A673 (cell line): Measurements from ENCODE around the gene DDX50. TPM values are rescaled to one million over a fixed set of nuclear protein-coding genes. Genes with fewer than 3 reads are reported as not detected.
"Not testable (repeated sequence)": the region's sequence is repeated elsewhere in the genome, so short reads cannot be mapped to it uniquely, and the experiment has no call there.

Experiments used
- BruUV-seq: library from RNA; stranded (reverse); fragments of 400-500 nt; replicated peaks from 2 replicates; lab custom pipeline; 2021; lab: Mats Ljungman, UMichigan
- CTCF ChIA-PET: fragments of 300-600 bp; sonication (Branson Sonifier 250); formaldehyde crosslinking; loops from one replicate; lab custom pipeline; 2022; ENCODE audit warnings: antibody characterized with exemption; lab: Charles Lee
- POLR2A ChIA-PET: fragments of 300-600 bp; sonication (Branson Sonifier 250); formaldehyde crosslinking; loops from one replicate; lab custom pipeline; 2022; ENCODE audit warnings: antibody characterized with exemption; ENCODE audit not compliant: low non-redundant PET; lab: Charles Lee
- DNase-seq: peaks from one replicate; pipeline ENCODE4 v3.0.0-alpha.2; 2015; ENCODE audit warnings: low spot score
- H3K27ac ChIP-seq: fragments of 200-600 bp; sonication (generic); 2 replicates; pipeline ENCODE4 v1.5.1; 2016; ENCODE audit warnings: mixed run types, low read depth, mild to moderate bottlenecking, mixed read lengths, antibody characterized with exemption, low read length; ENCODE audit not compliant: poor library complexity, severe bottlenecking
- H3K27me3 ChIP-seq: fragments of 200-600 bp; sonication (generic); replicated peaks from 2 replicates; pipeline ENCODE4 v1.6.1; 2017; ENCODE audit warnings: mixed run types, low read depth, mild to moderate bottlenecking, mixed read lengths, antibody characterized with exemption, low read length; ENCODE audit not compliant: insufficient read depth, poor library complexity
- H3K36me3 ChIP-seq: fragments of 200-600 bp; sonication (generic); 2 replicates; pipeline ENCODE4 v1.6.1; 2016; ENCODE audit warnings: mixed run types, mild to moderate bottlenecking, mixed read lengths, antibody characterized with exemption, low read length; ENCODE audit not compliant: insufficient read depth, poor library complexity, severe bottlenecking
- H3K4me1 ChIP-seq: fragments of 200-600 bp; sonication (generic); 2 replicates; pipeline ENCODE4 v1.6.1; 2017; ENCODE audit warnings: mixed run types, mild to moderate bottlenecking, mixed read lengths, antibody characterized with exemption, low read length; ENCODE audit not compliant: insufficient read depth, poor library complexity, severe bottlenecking
- H3K4me3 ChIP-seq: fragments of 200-600 bp; sonication (generic); 2 replicates; pipeline ENCODE4 v1.5.1; 2016; ENCODE audit warnings: low read depth, mixed run types, mild to moderate bottlenecking, mixed read lengths, low read length; ENCODE audit not compliant: poor library complexity, severe bottlenecking
- H3K9me3 ChIP-seq: fragments of 200-600 bp; sonication (generic); 2 replicates; pipeline ENCODE4 v1.6.1; 2016; ENCODE audit warnings: mixed run types, low read depth, mild to moderate bottlenecking, mixed read lengths, antibody characterized with exemption, low read length; ENCODE audit not compliant: poor library complexity, severe bottlenecking
- CTCF ChIP-seq: fragments of 300-800, 200-600 bp; sonication (generic); conservative IDR thresholded peaks from 2 replicates; pipeline ENCODE4 v1.5.1; 2017; ENCODE audit warnings: low read depth, mild to moderate bottlenecking, antibody characterized with exemption, low read length, moderate library complexity, mixed read lengths
- EZH2 ChIP-seq: fragments of 200-600 bp; sonication (generic); IDR thresholded peaks from 2 replicates; pipeline ENCODE4 v1.6.1; 2017; ENCODE audit warnings: borderline replicate concordance, low read depth, mild to moderate bottlenecking, mixed read lengths, antibody characterized with exemption, low read length; ENCODE audit not compliant: poor library complexity, severe bottlenecking
- intact Hi-C: fragments of 100-400 bp; cut with micrococcal nuclease; formaldehyde crosslinking; loops from one replicate; pipeline ENCODE4 v1.10.0; 2022; ENCODE audit not compliant: unreplicated experiment
- total RNA-seq: library from RNA; stranded (reverse); gene quantifications from 2 replicates; pipeline ENCODE4 v1.2.3, GENCODE V29; 2021

Gene DDX50
- total RNA-seq, 1 experiment from 2014 or later, result 46.1 TPM

- H3K4me1 ChIP-seq, result no peaks in the 10 kb centered on the region
- no peak for DNase-seq
- peaks cover 30% of the 10 kb centered on the region for H3K36me3 ChIP-seq
- H3K27ac ChIP-seq, result no peak overlapping the region
- BruUV-seq, result no TSS peak
- CTCF ChIA-PET, result no interaction called here
- intact Hi-C loops, result no loop called here
- no peaks in the 10 kb centered on the region for H3K9me3 ChIP-seq
- H3K27me3 ChIP-seq, result no peaks in the 10 kb centered on the region
- POLR2A ChIA-PET, result no interaction called here
- H3K4me3 ChIP-seq, result no peak overlapping the region
- TF ChIP-seq CTCF, result no peak
- TF ChIP-seq EZH2, result no peak
These were observed 24.4 kb downstream of the DDX50 start for GRCh38 chr10:68925489-68925888.

GRCh38 chr10:68929157-68929556 is 28.0 kb downstream of the DDX50 start:
- H3K9me3 ChIP-seq, intact Hi-C loops, POLR2A ChIA-PET, H3K27me3 ChIP-seq, BruUV-seq, H3K4me3 ChIP-seq, DNase-seq, CTCF ChIA-PET, H3K27ac ChIP-seq, H3K4me1 ChIP-seq: not testable (repeated sequence)
- peaks cover 22% of the 10 kb centered on the region for H3K36me3 ChIP-seq

- DNase-seq, H3K4me1 ChIP-seq, H3K4me3 ChIP-seq, H3K27me3 ChIP-seq, BruUV-seq, H3K27ac ChIP-seq, intact Hi-C loops, H3K9me3 ChIP-seq, CTCF ChIA-PET: not testable (repeated sequence)
- peaks cover 22% of the 10 kb centered on the region for H3K36me3 ChIP-seq
- POLR2A ChIA-PET, result interaction anchor here (0.6 kb wide), 1 partner anchor 26 kb away, joined by 3 read pairs; no protein-coding TSS in a partner anchor
These were observed 28.8 kb downstream of the DDX50 start for GRCh38 chr10:68929888-68930287.

GRCh38 chr10:68932860-68933259 is 31.7 kb downstream of the DDX50 start:
- DNase-seq, CTCF ChIA-PET, H3K9me3 ChIP-seq, H3K4me1 ChIP-seq, H3K27me3 ChIP-seq, H3K27ac ChIP-seq, BruUV-seq, POLR2A ChIA-PET, H3K4me3 ChIP-seq, intact Hi-C loops: not testable (repeated sequence)
- H3K36me3 ChIP-seq, result peaks cover 37% of the 10 kb centered on the region

- Histone ChIP-seq H3K27ac (no peak overlapping the region), H3K4me3 (no peak overlapping the region), H3K4me1 (no peaks in the 10 kb centered on the region), H3K9me3 (no peaks in the 10 kb centered on the region), H3K27me3 (no peaks in the 10 kb centered on the region), H3K36me3 (peaks cover 45% of the 10 kb centered on the region)
- no peak for DNase-seq
- CTCF ChIA-PET, result no interaction called here
- BruUV-seq, result no TSS peak
- intact Hi-C loops, result no loop called here
- POLR2A ChIA-PET, result interaction anchor here (0.6 kb wide), 1 partner anchor 225 kb away, joined by 6 read pairs; no protein-coding TSS in a partner anchor
- TF ChIP-seq CTCF, result no peak
- no peak for TF ChIP-seq EZH2
These were observed 33.9 kb downstream of the DDX50 start for GRCh38 chr10:68934994-68935393.
